ENCODE results near the gene SYT15.
"Not testable (repeated sequence)": the region's sequence is repeated elsewhere in the genome, so short reads cannot be mapped to it uniquely, and the experiment has no call there.

The SYT15 gene

DNA sequence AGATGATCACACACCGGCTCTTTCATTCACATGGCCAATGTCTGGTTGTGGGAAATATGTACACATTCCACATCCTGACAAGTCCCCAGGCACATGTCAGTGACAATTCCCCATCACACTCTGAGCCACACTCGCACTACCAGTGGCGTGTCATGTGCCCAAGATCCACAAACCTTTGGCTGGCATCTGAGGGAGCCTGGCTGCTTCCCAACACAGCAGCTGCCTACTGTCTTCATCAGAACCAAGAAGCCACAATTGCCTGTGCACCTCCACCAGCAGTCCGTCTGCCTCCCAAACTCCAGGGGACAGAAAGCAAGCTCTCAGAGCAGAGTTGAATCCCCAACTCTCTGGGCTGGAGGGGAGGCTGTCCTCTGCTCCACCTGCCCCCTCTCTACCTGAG, 6.2 kb upstream of the SYT15 start:
- not testable (repeated sequence) for H3K4me3 ChIP-seq (ENCODE audit: low read length); H3K36me3 ChIP-seq (ENCODE audit: control insufficient read depth, insufficient read depth, low read length); H3K27me3 ChIP-seq (ENCODE audit: control insufficient read depth, insufficient read depth, low read length); H3K9me3 ChIP-seq (ENCODE audit: control insufficient read depth, low read length); H3K4me1 ChIP-seq (ENCODE audit: control insufficient read depth, insufficient read depth, low read length); H3K9ac ChIP-seq (ENCODE audit: low read length)

DNA sequence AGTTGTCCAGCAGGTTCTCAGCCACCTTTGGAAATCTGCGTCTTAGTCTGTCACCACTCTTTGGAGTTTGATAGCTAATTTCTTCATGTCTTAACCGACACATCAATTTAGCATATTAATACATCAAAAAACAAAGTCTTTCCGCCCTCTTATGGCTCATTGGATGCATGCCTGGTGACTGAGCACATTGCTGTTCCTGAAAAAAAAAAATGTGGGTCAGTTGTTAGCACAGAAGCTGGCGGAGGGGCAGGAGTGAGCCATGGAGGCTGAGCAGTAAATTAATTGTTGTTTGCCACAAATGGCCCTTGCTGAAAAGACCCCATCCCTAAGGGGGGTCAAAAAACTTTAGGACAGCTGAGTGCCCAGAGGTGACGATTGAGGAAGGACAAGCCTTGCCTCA, 5.6 kb upstream of the SYT15 start:
- not testable (repeated sequence) for H3K9me3 ChIP-seq (ENCODE audit: control insufficient read depth, low read length); H3K9ac ChIP-seq (ENCODE audit: low read length); H3K27me3 ChIP-seq (ENCODE audit: control insufficient read depth, insufficient read depth, low read length); H3K4me1 ChIP-seq (ENCODE audit: control insufficient read depth, insufficient read depth, low read length); H3K36me3 ChIP-seq (ENCODE audit: control insufficient read depth, insufficient read depth, low read length); H3K4me3 ChIP-seq (ENCODE audit: low read length)

DNA sequence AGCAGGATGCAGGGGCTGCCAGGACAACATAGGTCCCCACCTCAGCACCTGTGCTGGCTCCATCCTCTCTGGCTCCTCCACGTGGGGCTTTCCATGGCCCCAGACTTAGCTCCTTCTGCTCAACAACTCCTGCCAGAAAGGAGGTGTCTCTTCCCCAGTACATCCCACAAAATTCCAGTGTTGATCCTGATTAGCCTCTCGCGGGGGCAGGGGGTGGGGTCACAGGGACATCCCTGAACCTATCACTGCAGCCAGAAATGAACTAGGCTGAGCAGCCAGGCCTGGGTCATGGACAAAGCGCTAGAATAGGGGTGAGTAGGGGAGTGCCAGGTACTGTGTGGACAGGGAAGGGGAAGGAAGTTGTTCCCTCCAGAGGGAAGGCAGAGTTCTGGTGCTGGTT, 5.0 kb upstream of the SYT15 start:
- H3K9me3 ChIP-seq (ENCODE audit: control insufficient read depth, low read length); H3K4me1 ChIP-seq (ENCODE audit: control insufficient read depth, insufficient read depth, low read length): not testable (repeated sequence)

DNA sequence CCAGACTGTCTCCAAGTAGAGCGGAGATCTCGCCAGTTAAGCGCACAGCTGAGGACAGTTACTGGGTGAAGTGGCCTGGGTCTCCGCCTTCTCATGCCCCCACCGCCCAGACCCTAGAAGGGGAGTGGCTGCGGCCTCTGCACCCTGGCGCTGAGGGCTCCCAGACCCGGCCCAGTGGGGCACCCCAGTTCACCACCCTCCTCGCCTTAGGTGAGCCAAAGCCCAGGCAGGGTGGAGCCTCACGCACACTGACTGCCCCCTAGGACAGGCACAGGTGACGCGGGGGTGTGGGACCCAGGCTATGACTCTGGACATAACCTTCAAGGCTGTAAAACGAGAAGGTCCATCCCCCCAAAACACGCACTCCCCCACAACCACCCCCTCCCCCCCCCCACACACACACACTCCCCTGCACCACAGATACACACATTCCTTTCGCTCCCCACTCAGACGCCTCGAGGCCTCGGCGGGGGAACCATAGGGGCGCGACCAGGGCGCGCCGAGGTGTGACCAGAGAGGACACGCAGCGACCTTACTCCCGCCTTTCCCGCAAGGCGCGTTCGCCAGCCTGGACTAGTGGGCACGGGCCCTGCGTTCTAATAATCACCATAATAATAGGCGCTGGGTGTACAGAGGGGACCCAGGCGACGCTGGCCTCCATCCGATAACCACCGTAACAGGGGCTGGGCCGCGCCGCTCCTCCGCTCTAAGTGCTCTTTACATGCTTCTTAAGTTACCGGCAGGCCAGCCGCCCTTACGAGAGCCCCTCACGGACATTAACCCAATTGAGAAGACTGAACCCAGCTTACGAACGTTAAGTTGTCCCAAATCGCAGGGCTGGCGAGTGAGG, 1.1 kb upstream of the SYT15 start:
- H3K36me3 ChIP-seq (ENCODE audit: control insufficient read depth, insufficient read depth, low read length); H3K9ac ChIP-seq (ENCODE audit: low read length); H3K4me3 ChIP-seq (ENCODE audit: low read length); H3K27me3 ChIP-seq (ENCODE audit: control insufficient read depth, insufficient read depth, low read length); H3K9me3 ChIP-seq (ENCODE audit: control insufficient read depth, low read length); H3K4me1 ChIP-seq (ENCODE audit: control insufficient read depth, insufficient read depth, low read length): not testable (repeated sequence)

More for the DNA sequence above, 5.0 kb upstream of the SYT15 start:
- H3K27me3 ChIP-seq (ENCODE audit: control insufficient read depth, insufficient read depth, low read length); H3K36me3 ChIP-seq (ENCODE audit: control insufficient read depth, insufficient read depth, low read length); H3K4me3 ChIP-seq (ENCODE audit: low read length); H3K9ac ChIP-seq (ENCODE audit: low read length): not testable (repeated sequence)

DNA sequence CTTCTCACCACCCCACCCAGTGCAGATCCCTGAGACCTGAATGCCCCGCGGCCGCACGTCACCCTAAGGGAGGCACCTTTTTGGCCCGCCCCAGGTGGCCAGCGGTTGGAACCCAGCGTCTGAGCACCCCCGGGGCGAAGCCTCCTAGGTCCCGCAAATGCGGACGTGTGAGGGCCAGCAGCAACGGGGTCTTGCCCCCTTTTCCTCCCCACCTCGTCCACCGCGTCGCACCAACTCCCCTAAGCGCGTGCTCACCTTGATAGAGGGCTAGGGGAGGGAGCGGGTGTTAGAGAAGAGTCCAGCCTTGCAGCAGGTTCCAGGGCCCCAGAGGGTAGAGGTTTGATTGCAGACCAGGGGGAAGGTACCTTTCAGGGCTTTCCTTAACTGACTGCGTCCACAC, 450 bp downstream of the SYT15 start:
- not testable (repeated sequence) for H3K27me3 ChIP-seq (ENCODE audit: control insufficient read depth, insufficient read depth, low read length); H3K9me3 ChIP-seq (ENCODE audit: control insufficient read depth, low read length); H3K36me3 ChIP-seq (ENCODE audit: control insufficient read depth, insufficient read depth, low read length); H3K9ac ChIP-seq (ENCODE audit: low read length); H3K4me3 ChIP-seq (ENCODE audit: low read length); H3K4me1 ChIP-seq (ENCODE audit: control insufficient read depth, insufficient read depth, low read length)

DNA sequence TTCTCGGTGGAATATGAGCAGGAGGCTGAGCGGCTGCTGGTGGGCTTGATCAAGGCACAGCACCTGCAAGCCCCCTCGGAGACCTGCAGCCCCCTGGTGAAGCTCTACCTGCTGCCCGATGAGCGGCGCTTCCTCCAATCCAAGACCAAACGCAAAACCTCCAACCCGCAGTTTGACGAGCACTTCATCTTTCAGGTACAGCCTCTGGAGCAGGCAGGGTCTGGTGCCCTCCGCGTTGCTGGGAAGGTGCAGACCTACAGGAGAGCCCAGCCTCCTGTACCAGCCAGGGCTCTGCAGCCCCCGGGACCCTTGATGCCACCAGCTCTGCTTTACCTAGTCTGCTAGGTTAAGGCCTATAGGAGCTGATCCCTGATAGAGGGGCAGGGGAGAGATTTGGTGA, 3.1 kb downstream of the SYT15 start:
- not testable (repeated sequence) for H3K27me3 ChIP-seq (ENCODE audit: control insufficient read depth, insufficient read depth, low read length); H3K9me3 ChIP-seq (ENCODE audit: control insufficient read depth, low read length); H3K36me3 ChIP-seq (ENCODE audit: control insufficient read depth, insufficient read depth, low read length); H3K4me3 ChIP-seq (ENCODE audit: low read length); H3K4me1 ChIP-seq (ENCODE audit: control insufficient read depth, insufficient read depth, low read length); H3K9ac ChIP-seq (ENCODE audit: low read length)

DNA sequence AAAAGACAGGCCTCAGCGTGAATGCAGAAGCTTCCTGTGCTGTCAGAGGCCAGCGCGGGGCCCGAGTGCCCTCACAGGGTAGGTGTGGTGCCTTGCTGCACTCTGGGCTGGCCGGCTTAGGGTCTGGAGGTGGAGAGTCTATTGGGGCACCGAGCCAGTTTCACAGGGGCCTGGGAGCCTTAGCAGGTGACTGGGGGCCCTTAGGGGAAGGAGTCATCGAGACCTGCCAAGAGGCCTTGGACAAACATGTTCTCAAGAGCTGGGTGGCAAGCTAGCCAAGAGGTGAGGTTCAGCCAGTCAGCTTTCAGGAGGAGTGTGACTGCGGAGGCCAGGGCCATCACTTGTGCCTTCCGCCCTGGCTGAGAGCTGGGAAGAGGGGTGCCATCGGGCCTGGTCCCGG, 3.6 kb downstream of the SYT15 start:
- not testable (repeated sequence) for H3K9me3 ChIP-seq (ENCODE audit: control insufficient read depth, low read length); H3K9ac ChIP-seq (ENCODE audit: low read length); H3K36me3 ChIP-seq (ENCODE audit: control insufficient read depth, insufficient read depth, low read length); H3K4me3 ChIP-seq (ENCODE audit: low read length); H3K4me1 ChIP-seq (ENCODE audit: control insufficient read depth, insufficient read depth, low read length); H3K27me3 ChIP-seq (ENCODE audit: control insufficient read depth, insufficient read depth, low read length)

DNA sequence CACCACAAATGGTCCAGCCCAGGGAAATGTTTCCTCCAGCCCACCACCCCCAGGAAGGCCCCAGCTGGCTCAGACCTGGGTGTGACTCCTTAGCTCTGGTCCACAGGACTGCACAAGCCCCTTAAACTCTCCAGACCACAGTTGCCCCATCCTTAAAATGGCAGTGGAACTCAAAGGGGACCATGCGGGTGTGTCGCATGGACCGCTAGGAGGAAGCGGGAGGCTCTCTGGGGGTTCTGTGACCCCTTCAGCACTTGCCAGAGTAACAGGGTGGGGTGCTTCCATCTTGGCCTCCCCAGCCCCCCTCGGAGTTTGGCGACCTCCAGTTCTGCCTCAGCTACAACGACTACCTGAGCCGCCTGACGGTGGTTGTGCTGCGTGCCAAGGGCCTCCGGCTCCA, 5.3 kb downstream of the SYT15 start:
- H3K27me3 ChIP-seq (ENCODE audit: control insufficient read depth, insufficient read depth, low read length); H3K9me3 ChIP-seq (ENCODE audit: control insufficient read depth, low read length); H3K9ac ChIP-seq (ENCODE audit: low read length); H3K4me1 ChIP-seq (ENCODE audit: control insufficient read depth, insufficient read depth, low read length); H3K4me3 ChIP-seq (ENCODE audit: low read length); H3K36me3 ChIP-seq (ENCODE audit: control insufficient read depth, insufficient read depth, low read length): not testable (repeated sequence)

DNA sequence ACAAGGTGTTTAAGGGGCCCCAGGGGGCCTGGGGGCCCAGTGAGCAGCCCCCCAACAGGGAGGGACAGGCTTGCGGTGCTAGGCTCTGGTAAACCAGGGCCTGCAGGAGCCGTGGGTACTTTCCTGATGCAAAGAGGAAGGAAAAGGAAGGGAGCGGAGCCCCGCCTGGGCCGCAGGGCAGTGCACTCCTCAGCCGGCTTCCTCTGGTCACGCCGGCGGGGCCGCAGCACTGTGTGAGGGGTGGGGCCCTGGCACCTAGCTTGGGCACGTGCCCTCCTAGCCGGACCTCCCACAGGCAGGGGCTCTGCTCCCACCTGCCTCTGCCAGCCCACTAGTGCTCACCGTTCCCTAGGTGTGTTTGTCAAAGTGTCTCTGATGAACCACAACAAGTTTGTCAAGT, 6.3 kb downstream of the SYT15 start:
- H3K9me3 ChIP-seq (ENCODE audit: control insufficient read depth, low read length); H3K4me3 ChIP-seq (ENCODE audit: low read length); H3K27me3 ChIP-seq (ENCODE audit: control insufficient read depth, insufficient read depth, low read length); H3K36me3 ChIP-seq (ENCODE audit: control insufficient read depth, insufficient read depth, low read length); H3K9ac ChIP-seq (ENCODE audit: low read length); H3K4me1 ChIP-seq (ENCODE audit: control insufficient read depth, insufficient read depth, low read length): not testable (repeated sequence)

DNA sequence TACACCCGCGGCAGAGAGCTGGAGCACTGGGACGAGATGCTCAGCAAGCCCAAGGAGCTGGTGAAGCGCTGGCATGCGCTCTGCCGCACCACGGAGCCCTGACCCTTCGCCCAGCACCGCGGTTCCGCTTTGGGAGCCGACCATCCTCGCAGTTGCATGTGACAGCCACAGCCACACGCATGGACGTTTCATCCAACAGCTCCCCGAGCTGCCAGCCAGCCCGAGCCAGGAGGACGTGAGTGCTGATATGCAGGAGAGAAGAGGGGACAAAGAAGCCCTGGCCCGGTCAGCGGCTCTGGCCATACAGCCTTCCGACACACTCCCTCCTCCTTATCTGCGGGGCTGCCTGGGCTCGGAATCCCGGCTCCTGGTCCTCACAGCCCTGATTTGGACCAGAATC, 8.6 kb downstream of the SYT15 start:
- H3K9me3 ChIP-seq (ENCODE audit: control insufficient read depth, low read length) = not testable (repeated sequence)

DNA sequence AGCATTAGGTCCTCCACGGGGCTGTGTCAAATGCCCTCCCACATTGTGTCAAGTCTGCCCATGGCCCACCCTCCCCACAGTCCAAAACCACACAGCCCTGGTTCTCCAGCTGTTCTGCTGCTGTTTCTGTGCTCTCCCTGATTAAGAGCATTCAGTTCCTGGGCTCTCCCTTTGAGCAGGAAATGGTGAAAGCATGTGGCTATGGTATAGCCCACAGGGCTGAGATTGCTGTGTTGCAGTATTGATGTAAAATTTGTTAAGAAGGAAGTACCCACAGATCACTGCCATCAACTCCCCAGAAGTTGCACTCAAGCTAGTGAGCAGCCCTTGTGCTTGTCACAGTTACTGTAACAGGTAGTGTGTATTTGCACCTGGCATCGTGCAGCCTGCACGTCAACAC, 9.3 kb downstream of the SYT15 start:
- H3K36me3 ChIP-seq (ENCODE audit: control insufficient read depth, insufficient read depth, low read length); H3K9me3 ChIP-seq (ENCODE audit: control insufficient read depth, low read length); H3K9ac ChIP-seq (ENCODE audit: low read length); H3K4me3 ChIP-seq (ENCODE audit: low read length); H3K4me1 ChIP-seq (ENCODE audit: control insufficient read depth, insufficient read depth, low read length); H3K27me3 ChIP-seq (ENCODE audit: control insufficient read depth, insufficient read depth, low read length): not testable (repeated sequence)

More for the DNA sequence above, 8.6 kb downstream of the SYT15 start:
- H3K4me3 ChIP-seq (ENCODE audit: low read length); H3K27me3 ChIP-seq (ENCODE audit: control insufficient read depth, insufficient read depth, low read length); H3K4me1 ChIP-seq (ENCODE audit: control insufficient read depth, insufficient read depth, low read length); H3K36me3 ChIP-seq (ENCODE audit: control insufficient read depth, insufficient read depth, low read length); H3K9ac ChIP-seq (ENCODE audit: low read length): not testable (repeated sequence)

DNA sequence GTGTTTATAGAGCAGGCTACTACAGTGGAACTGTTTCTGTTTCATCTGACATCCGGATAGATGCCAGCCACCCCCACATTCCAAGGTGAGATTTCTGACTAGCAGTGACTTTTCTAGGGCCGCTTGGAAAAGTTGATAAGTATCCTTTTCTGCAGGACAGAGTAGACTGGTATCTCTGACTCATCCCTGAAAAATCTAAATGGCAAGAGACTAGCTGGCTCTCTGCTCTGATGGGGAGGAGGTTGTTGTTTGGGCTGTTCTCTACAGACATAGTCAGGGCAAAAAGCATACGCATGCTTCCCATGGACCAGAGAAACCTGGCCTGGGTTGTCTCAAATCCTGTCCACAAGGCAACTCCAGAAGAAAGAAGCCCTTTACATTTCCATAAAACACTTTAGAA, 10.7 kb downstream of the SYT15 start:
- H3K4me3 ChIP-seq (ENCODE audit: low read length); H3K4me1 ChIP-seq (ENCODE audit: control insufficient read depth, insufficient read depth, low read length); H3K9ac ChIP-seq (ENCODE audit: low read length); H3K27me3 ChIP-seq (ENCODE audit: control insufficient read depth, insufficient read depth, low read length); H3K9me3 ChIP-seq (ENCODE audit: control insufficient read depth, low read length); H3K36me3 ChIP-seq (ENCODE audit: control insufficient read depth, insufficient read depth, low read length): not testable (repeated sequence)

DNA sequence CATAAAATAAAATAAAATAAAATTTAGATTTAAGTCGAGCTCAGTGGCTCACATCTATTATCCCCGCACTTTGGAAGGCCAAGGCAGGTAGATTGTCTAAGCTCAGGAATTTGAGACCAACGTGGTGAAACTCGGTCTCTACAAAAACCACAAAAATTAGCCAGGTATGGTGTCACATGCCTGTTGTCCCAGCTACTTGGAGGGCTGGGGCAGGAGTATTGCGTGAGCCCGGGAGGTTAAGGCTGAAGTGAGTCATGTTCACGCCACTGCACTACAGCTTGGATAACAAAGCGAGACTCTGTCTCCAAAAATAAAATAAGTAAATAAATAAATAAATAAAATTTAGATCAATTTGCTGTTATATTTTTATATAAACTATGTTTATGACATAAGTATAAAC, 12.1 kb downstream of the SYT15 start:
- not testable (repeated sequence) for H3K9me3 ChIP-seq (ENCODE audit: control insufficient read depth, low read length); H3K4me3 ChIP-seq (ENCODE audit: low read length); H3K9ac ChIP-seq (ENCODE audit: low read length); H3K27me3 ChIP-seq (ENCODE audit: control insufficient read depth, insufficient read depth, low read length); H3K36me3 ChIP-seq (ENCODE audit: control insufficient read depth, insufficient read depth, low read length); H3K4me1 ChIP-seq (ENCODE audit: control insufficient read depth, insufficient read depth, low read length)

Measured in mucosa of stomach (tissue), 1 donor.